GM19452 (cell line): Measurements from ENCODE around the gene CAMK2B.
"Not testable (repeated sequence)": the region's sequence is repeated elsewhere in the genome, so short reads cannot be mapped to it uniquely, and the experiment has no call there.

Experiments
- ATAC-seq: cut with Tn5 transposase; IDR thresholded peaks from one replicate; pipeline ENCODE4 v1.9.1; 2021; ENCODE audit not compliant: unreplicated experiment

CAMK2B gene

DNA sequence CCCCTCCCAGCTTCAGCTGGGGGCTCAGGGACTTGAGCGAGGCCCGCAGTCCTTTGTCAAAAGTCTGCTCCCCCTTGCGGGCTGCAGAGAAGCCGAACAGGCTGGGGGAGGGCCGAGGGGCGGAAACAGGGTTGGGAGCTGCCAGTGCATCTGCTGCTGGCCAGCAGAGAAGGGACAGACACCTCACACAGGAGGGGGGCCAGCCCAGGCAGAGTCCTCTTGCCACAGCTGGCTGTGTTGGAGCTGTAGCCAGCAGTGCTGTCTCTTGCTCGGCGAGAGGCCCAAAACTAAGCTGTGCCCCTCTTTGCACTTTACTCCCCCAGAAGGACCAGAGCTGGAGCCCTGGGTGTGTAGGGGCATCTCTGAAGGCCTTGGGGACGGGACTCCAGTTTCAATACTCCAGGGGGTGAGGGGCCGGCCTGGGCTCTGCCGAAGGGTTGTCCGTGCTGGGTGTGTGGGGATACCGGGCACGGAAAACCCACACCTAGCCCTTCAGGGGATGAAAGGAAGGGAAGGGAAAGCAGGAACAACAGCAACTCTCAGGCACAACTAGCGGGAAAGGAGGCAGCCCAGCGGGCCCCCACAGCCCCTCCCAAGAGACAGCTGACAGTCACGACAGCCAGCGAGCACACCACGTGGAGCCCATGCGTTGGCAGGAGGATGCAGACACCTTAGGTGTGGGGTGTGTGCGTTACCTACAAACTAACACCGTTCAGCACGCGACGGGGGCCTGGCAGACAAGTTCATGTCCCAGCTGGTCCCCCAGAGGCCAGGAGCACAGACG, 106.8 kb downstream of the CAMK2B start:
- no peak for ATAC-seq

DNA sequence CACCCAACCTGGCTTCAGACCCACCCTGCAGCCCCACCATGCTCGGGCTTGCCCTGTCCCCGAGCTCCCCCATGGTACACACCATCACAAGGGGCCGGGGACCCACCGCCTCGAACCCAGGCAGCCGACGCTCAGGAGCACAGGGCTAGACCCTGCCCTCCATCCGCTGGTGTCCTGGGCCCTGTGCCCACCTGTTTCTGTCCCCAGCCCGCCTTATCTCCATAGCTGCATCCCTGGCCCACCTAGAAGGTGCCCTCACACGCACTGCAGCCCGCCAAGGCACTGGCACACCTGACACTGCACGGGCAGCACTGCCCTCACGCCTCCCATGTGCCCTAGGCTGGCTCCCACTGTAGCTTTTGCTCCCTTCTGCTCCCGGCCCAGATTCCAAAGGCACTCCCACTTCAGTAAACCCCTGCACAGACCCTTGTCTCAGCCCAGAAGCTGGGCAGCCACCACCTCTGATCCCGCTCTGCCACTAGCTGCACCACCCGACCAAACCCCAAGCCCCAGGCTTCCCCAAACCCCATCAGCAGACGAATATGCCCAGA, 107.5 kb downstream of the CAMK2B start:
- no peak for ATAC-seq

DNA sequence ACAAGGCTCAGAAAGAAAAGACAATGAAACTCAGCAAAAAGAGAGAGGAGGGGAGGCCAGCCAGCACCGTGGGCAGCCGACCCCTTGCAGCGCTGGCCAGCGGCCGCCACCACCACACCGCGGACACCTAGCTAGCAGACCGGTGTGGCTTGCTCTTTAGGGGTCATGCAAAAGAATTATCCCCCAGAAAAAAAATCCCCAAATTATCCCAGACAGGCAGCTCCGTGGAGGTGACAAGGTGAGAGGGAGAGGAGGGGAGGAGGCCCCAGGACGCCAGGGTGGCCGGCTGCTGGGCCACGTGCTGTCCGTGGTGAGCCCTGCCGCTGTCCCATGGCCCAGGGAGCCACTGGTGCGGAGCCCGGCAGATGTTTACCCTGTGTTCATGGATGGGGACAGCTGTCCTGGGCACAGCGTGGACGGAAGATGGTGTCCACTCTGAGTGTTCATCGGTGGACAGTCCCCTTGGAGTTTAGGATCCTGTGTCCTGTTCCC, 108.1 kb downstream of the CAMK2B start:
- no peak for ATAC-seq

DNA sequence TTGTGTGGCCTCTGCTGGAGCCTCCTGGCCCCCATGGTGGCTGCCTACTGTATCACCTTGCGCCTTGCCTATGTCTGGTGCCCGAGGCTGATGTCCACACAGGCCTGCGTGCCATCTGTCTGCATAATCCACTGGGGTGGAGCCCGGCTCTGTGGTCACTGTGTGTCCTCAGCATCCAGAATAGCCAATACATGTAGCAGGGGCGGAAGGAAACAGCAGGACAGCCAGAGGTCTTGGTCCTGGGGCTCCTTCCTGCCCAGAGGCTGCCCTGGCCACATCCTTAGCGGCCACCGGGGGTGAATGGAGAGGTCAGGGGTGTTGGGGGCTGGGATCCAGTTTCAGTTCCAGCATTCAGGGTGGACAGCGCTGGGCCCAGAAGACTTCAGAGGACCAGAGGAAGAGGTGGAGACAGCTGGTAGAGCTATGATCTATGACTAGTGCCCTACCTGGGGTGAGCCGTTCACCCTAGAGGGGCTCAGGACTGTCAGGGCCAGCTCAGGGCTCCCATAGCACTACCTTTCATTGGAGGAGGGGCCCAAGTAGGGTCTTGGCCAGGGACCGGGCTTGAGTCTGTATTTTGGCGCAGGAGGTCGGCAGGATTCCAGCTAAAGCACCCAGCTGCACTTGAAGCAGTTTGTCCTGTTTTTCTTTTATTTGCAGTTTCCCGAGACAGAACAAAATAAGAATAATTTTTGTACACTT, 108.7 kb downstream of the CAMK2B start:
- no peak for ATAC-seq

DNA sequence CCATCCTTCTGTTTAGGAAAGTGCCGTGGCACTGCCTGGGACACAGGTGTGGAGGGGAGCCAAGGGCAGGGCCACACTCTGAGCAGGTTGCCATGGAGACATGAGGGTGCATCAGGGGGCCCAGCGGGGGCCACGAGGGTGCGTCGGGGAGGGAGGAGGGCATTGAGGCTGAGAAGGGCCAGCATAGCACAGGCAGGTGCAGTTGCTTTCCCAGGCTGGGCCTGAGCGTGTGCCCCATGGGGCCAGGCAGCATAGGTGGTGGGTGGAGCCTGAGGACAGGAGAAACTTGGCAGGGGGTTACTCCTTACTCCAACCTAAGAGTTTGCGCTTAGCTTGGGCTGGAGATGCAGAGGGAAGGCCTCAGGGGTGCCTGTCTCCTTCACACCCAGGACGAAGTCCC, 109.4 kb downstream of the CAMK2B start:
- ATAC-seq: no peak

DNA sequence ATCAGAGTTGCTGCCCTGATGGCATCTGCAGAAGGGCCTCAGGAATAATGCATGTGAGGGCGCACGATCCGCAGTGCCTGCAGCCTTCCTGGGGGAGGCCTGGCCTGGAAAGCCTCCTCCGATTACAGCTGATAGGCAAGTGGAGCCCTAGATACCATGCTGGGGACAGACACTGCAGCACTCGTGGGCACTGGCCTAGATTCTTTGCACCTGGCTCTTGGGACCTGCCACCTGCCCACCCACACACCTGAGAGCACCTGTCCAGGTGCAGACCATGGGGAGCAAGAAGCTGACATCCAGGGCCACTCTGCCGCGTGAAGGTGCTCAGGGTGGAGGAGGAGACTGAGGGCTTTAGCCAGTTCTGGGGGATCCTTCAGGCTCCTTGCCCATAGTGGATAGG, 109.9 kb downstream of the CAMK2B start:
- no peak for ATAC-seq

DNA sequence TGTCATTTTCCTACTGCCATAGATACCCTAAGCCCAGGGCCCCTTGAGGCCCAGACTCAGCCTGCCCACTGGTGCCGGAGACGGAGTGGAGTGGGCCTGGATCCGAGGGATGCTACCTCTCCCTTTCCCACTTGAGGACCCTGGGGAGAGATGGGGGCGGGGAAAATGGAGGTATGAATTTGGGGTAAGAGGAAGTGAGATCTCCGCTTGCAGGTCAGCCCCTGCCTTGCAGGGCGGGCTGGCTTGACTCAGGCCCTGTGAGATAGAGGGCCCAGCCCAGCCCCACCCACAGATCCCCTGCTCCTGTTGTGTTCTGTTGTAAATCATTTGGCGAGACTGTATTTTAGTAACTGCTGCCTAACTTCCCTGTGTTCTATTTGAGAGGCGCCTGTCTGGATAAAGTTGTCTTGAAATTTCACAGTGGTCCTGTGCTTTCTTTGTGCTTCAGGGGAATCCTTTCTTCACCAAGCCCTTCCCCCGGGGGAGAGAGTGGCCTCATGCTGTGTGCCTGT, 111.5 kb downstream of the CAMK2B start:
- ATAC-seq: no peak

DNA sequence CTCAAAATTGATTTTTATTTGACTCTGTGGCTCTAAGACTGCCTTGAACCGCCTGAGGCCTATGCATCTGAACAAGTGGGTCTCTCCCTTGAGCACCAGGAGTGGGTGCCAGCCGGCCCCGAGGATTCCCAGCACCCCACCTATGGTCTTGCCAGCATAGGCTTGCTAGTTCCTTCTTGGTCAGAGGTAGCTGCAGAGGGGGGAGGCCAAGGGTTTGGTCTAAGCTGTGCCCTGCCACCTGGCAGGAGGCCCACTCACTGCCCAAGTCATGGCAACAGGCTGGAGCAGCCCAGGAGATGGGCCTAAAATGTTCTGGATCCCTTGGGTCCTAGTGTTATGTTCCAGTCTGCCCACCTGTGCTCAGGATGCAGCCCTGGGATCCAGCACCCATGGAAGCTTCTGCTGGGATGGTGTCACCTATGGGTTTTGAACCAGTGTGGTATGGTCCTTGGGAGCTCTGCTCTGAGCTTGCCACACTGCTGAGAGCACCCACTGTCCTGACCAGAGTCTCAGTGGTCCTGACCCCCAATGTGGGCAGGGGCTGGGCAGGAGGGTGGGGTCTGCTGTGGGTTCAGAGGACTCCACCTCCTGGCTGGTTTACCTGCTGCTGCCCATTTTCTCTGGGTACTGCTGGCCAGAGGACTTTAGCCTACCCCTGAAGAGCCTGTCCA, 112.1 kb downstream of the CAMK2B start:
- no peak for ATAC-seq

DNA sequence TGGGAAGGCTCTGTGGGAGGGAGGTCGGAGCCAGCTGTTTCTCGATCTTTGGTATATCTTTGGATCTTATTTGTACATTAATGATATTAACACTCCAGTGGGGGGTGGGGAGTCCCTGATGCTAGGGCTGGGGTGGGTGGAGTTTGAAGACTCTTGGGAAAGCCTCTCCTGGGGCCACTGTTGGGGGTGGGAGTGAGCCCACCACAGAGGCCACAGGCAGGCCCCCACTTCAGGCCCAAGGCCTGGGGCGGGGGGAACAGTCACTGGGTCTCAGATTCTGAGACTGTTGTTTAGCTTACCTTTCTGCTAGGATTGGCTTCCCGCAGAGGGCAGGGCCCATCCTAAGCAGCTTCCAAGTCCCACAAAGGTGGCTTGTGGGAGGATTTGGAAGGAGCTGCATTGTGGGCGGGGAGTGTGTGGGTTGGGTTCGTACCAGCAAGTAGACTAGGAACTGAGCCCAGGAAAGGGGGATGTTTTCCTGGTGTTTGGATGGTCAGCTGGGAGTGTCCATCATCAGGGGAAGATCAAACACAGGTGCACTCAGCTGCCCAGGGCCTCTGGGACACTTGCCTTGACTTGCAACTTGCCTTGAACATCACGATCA, 112.7 kb downstream of the CAMK2B start:
- ATAC-seq: no peak

DNA sequence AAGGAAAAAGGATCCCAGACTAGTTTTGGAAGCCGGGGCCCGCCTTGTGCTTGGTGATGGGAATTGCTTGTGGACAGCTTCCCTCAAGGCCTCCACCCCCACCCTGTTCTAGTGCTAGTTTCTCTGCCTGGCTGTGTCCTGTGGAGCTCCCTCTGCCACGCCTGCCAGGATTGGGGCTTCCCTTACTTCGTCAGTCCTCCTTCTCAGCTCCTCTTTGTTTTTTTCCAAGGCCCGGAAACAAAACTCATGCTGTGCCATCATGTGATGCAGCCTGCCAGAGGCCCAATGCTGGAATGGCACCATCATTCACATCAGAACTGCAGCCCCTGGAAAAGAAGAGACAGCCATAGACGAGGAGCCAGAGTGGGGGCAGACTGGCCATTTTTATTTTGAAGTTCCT, 113.4 kb downstream of the CAMK2B start:
- ATAC-seq: no peak

DNA sequence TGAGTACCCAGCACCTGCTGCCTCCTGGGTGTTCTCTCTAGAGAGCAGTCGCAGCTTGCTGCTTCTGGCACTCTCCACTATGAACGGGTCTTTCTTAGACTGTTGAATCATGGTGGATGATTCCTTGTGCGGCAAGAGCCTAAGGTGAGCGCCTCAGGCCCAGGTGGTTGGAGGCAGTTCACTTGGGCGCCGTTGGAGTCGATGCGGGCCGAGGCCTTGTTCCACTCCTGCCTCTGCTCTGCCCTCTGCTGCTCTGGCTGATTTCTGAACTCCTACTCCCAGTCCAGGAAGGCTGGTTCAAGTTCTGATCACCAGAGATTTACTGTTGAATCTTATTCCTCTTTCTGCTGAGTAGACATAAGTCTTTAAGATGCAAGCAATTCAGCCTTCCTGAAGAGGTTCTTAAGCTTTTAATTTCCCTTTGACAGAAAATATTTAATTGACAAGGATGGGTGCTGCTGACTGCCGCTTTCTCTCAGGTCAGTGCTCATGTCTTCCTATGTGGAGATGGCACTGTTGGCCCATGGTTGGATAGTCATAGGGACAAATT, 114.2 kb downstream of the CAMK2B start:
- no peak for ATAC-seq

DNA sequence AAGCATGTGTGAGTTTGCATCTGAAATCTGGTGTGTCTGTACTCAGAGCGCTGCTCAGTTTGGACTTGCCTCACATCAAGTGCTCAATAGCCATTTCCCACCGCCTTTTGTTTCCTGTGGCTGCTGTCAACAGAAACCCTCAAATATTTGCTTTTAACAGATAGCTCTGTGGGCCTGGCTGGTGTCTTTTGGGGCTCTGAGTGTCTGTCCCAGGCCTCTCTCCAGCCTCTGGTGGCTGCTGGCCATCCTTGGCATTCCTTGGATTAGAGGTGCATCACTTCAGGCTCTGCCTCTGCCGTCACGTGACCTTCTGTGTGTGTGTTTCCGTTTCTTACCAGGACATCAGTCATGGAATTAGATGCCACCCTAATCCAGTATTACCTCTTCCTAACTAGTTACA, 115.3 kb downstream of the CAMK2B start:
- ATAC-seq: no peak

DNA sequence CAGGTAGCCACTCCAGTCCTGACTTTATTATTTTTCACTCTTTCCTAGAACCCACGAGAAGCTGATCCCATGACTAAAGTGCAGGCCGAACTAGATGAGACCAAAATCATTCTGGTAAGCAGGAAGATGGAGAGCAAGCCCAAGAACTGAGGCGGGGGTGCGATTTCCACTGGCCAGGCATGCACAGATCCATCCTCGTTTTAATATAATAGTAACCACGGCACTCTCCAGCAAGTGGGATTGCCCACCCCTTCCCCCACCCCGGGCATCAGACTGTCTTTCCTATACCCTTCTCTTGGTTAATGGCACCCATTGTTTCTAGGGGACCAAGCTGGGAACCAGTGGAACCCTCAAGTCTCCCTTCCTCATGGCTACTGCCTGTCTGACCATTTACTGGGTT, 117.3 kb downstream of the CAMK2B start:
- no peak for ATAC-seq

DNA sequence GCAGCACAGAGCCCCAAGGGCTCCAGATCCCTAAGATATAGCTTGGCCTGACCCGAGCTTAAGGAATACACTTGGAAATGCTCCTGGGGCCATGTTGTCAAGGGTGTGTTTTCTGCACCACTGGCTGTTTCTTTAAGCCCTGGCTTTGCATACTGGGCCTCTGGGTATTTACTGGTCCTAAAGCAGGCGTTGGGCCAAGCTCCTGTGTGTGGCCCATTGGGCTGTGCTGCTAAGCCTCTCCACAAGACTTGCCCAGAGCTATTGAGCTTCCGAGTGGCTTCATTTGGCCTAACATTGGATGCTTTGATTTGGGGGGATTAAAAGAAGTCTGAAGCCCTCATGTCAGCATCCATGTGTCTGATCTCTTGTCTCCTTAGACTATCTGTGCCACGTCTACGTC, 119.4 kb downstream of the CAMK2B start:
- ATAC-seq: no peak

DNA sequence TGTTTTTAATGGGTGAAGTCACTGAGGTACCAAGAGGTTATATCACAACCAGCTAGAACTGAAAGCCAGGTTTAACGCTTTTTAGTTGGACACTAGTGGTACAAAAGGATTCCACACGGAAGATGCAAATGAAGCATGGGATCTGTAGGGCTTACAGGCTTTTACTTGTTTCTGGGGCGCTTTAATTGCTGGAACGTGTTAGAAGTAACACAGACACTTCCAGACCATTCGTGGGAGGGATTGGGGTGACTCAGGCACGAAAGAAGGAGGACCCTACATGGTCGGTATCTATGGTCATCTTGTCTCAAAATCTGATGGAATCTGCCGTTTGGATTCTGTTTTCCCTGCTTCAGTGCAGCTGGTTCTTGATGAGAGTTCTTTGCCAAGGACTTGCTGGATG, 123.6 kb downstream of the CAMK2B start:
- no peak for ATAC-seq

DNA sequence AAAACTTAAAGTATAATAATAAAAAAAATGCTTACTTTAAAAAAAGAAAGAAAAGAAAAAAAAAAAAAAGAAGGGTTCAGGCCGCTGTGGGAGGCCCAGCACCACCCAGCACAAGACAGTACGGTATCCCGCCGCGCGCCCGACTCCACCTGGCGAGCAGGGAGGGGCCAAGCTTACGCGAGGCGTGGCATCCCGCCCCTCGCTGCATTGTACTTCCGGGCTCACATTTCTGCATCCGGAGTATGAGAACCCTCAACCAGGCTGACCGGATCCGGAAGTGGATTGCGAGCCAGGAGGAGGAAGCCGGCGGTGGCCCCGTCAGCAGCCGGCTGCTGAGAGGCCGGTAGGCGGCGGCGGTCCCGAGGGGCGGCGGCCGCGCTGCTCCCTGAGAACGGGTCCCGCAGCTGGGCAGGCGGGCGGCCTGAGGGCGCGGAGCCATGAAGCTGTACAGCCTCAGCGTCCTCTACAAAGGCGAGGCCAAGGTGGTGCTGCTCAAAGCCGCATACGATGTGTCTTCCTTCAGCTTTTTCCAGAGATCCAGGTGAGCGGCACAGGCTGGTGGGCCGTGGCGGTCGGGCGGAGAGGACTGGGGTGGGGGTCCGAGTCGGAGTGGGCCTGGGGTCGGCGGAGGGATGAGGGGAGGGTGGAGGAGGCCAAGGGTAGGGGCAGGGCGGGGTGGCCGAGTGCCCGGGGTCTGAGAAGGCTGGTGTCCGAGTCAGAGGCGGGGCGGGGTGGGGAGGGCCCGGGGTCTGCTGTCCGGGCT, 124.5 kb downstream of the CAMK2B start, which contains the start of gene YKT6:
Gene YKT6, plus strand, starts transcription at position 280 of the 763 bp plus-strand sequence. Its CDS starts 158 bp downstream, at position 438.
- peak; percentile 99 for ATAC-seq

DNA sequence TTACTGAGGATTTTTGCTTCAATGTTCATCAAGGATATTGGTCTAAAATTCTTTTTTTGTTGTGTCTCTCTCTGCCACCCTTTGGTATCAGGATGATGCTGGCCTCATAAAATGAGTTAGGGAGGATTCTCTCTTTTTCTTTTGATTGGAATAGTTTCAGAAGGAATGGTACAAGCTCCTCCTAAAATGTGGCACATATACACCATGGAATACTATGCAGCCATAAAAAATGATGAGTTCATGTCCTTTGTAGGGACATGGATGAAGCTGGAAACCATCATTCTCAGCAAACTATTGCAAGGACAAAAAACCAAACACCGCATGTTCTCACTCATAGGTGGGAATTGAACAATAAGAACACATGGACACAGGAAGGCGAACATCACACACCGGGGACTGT, 125.2 kb downstream of the CAMK2B start:
- ATAC-seq: not testable (repeated sequence)

DNA sequence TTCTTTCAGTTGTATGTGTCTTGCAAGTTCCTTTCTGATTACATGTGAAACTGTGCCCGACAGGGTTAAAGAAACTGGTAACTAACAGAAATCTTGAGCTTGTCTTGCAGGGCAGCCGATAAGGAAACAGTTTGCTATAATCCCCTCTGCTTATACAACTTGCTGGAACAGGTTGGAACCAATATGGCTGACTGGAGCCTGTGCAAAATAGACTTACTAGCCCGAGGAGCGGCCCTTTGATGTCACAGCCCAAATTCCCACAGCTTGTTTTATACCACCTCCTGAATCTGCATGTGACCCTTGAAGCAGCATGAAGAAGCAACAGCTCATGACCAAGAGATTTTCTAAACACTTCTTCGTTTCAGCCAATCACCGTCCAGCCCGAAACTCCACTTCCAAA, 127.9 kb downstream of the CAMK2B start:
- ATAC-seq: no peak

DNA sequence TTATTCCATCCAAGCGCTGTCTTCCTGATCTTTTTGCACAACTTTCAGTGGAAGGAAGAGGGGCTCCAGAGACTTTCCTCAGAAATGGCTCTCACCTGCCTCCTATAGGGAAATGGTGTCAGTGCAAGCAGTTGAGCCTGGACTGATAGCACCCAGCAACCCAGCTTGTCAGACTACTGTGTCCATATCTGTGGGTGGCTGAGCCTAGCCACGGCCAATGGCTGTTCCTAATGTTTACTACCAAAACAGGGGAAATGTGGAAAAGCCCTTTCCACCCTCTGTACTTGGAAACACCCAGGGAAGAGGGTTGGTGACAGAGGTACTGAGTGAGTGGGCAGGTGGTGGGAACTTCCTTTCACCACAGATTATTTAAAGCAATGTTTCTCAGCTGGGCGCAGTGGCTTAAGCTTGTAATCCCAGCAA, 128.9 kb downstream of the CAMK2B start:
- ATAC-seq: no peak

DNA sequence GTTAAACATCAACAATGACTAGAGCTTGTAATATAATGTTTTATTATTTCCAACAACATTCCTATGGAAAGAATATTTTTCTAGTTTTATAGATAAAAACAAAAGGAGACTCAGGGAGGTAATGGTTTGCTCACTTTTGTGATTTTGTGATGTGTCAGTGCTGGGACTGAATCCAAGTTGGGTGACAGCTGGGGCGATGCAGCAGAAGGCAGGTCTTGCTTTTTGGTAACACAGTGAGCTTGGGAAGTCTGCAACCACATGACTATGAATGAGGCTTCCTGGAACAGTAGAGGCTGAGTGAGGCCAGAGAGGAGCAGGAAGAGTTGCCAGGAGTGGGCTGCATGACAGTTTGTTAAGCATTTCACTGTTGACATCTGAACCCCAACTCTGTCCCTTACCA, 129.5 kb downstream of the CAMK2B start:
- ATAC-seq: no peak
